Chondrocyte (in vitro differentiated cells): Measurements from ENCODE around the gene ANGPTL4. TPM values are rescaled to one million over a fixed set of nuclear protein-coding genes. Genes with fewer than 3 reads are reported as not detected.
A peak's percentile ranks its signal among the peaks of the same experiment; 100 is the strongest.
"Not testable (repeated sequence)": the region's sequence is repeated elsewhere in the genome, so short reads cannot be mapped to it uniquely, and the experiment has no call there.

Experiments used
- DNase-seq: peaks from one replicate; pipeline ENCODE4 v3.0.0; 2021; ENCODE audit warnings: mixed read lengths, low spot score
- H3K27ac Mint-ChIP-seq: one replicate; pipeline ENCODE4 v1.8.0; 2021; ENCODE audit warnings: mild to moderate bottlenecking, moderate library complexity, mixed read lengths; ENCODE audit not compliant: unreplicated experiment
- H3K27me3 Mint-ChIP-seq: 2 replicates; pipeline ENCODE4 v1.8.0; 2021; ENCODE audit warnings: low read depth, mixed read lengths
- H3K36me3 Mint-ChIP-seq: 2 replicates; pipeline ENCODE4 v1.8.0; 2021; ENCODE audit warnings: low read depth, mixed read lengths
- H3K4me1 Mint-ChIP-seq: 2 replicates; pipeline ENCODE4 v1.8.0; 2021; ENCODE audit warnings: low read depth, mild to moderate bottlenecking, mixed read lengths
- H3K4me3 Mint-ChIP-seq: one replicate; pipeline ENCODE4 v1.8.0; 2021; ENCODE audit warnings: mild to moderate bottlenecking, moderate library complexity, mixed read lengths; ENCODE audit not compliant: unreplicated experiment
- H3K9me3 Mint-ChIP-seq: 2 replicates; pipeline ENCODE4 v1.8.0; 2021; ENCODE audit warnings: low read depth, mixed read lengths
- total RNA-seq: library from RNA; stranded (reverse); gene quantifications from 3 replicates; pipeline ENCODE4 v1.2.1, GENCODE V29; 2021
- TF ChIP-seq, protein P1 (sequence below): fragments of 200-600 bp; sonication (generic); IDR thresholded peaks from 2 replicates; pipeline ENCODE4 v1.5.0; 2021; ENCODE audit warnings: antibody characterized with exemption, mild to moderate bottlenecking, moderate library complexity

The ANGPTL4 gene
- total RNA-seq, 1 donor from 2014 or later = 127 TPM

DNA sequence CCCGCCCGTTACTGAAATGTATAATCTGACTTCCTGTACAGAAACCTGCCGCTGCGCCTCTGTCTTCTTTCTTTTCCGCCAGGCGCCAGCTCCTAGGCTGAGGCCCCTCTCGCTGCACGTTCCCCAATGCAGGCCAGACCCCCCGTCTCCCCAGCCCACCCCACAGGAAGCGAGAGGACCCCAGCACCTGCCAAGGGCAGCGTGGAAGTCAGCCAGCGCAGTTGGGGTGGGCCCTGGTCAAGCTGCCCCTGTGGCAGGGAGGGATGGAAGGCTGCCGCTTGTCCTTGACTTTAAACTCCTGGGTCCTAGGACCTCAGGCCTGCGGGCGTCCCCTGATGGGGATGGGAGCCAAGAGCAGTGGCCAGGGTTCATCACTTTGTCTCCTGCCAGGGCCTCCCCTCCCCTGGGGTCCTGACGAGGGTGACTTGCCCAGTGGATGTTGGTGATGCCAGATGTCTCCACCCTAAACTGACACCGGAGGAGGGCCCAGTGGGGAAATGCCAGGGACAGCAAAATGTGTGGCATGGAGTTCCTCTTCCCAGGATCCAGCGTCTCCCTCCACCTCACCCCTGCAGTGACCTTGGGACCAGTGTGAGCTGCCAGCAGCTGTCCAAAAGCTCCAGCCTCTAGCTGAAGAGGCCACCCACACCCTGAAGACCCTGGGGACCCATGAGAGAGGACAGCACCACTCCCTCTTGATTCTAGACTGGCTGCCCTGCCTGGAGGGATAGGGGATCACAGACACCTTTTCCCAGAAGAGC lies 40.6 kb downstream of the ANGPTL4 start:
- H3K27me3 Mint-ChIP-seq = no peaks in the 10 kb centered on the region
- H3K27ac Mint-ChIP-seq = no peak overlapping the region
- DNase-seq = no peak
- no peaks in the 10 kb centered on the region for H3K9me3 Mint-ChIP-seq
- TF ChIP-seq, protein P1, sequence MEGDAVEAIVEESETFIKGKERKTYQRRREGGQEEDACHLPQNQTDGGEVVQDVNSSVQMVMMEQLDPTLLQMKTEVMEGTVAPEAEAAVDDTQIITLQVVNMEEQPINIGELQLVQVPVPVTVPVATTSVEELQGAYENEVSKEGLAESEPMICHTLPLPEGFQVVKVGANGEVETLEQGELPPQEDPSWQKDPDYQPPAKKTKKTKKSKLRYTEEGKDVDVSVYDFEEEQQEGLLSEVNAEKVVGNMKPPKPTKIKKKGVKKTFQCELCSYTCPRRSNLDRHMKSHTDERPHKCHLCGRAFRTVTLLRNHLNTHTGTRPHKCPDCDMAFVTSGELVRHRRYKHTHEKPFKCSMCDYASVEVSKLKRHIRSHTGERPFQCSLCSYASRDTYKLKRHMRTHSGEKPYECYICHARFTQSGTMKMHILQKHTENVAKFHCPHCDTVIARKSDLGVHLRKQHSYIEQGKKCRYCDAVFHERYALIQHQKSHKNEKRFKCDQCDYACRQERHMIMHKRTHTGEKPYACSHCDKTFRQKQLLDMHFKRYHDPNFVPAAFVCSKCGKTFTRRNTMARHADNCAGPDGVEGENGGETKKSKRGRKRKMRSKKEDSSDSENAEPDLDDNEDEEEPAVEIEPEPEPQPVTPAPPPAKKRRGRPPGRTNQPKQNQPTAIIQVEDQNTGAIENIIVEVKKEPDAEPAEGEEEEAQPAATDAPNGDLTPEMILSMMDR = no peak
- no peak overlapping the region for H3K4me3 Mint-ChIP-seq
- no peaks in the 10 kb centered on the region for H3K4me1 Mint-ChIP-seq
- H3K36me3 Mint-ChIP-seq = peaks cover 15% of the 10 kb centered on the region

DNA sequence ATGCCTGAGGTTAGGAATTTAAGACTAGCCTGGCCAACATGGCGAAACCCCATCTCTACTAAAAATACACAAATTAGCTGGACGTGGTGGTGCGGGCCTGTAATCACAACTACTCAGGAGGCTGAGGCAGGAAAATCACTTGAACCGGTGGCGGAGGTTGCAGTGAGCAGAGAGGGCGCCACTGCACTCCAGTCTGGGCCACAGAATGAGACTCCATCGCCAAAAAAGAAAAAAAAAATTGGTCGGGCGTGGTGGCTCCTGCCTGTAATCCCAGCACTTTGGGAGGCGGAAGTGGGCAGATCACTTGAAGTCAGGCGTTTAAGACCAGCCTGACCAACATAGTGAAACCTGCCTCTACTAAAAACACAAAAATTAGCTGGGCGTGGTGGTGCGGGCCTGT lies 46.8 kb downstream of the ANGPTL4 start:
- not testable (repeated sequence) for H3K27me3 Mint-ChIP-seq, H3K27ac Mint-ChIP-seq, H3K9me3 Mint-ChIP-seq, DNase-seq, H3K4me3 Mint-ChIP-seq, H3K36me3 Mint-ChIP-seq
- peaks cover 10% of the 10 kb centered on the region for H3K4me1 Mint-ChIP-seq

DNA sequence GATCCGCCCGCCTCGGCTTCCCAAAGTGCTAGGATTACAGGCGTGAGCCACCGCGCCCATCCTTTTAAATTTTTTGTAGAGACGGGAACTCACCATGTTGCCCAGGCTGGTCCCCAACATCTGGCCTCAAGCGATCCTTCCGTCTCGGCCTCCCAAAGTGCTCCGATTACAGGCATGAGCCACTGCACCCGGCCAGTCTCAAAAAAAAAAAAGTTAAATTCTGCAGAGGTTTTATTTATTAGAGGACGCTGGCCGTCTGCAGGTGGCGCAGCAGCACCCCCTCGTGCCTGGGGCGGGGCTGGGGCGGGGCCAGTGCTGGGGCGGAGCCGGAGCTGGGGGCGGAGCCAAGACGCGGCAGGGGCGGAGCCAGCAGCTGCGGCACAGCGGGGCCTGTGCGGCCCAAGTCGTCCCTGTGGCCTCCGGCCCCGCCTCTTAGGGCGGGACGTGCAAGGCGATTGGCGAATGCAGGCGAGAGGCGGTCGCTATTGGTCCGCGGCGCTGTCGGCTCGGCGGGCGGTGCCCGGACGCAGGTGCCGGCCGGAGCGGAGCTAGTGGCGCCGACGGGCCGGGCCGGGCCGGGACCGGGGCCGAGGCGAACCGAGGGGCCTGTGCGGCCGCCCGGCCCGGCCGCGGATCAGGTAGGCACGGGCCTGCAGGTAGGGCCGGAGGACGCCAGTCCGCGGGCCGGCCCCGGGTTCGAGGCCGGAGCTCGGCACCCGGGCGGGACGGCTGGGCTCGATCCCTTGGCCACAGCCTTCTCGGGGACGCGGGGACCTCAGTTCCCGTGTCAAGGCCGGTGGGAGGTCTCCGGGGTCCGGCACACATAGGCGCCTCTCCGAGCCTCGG lies 49.1 kb downstream of the ANGPTL4 start, which contains the start of gene MARCHF2:
TSS of gene MARCHF2 (plus strand) at position 523 of the 846 bp plus-strand sequence. CDS start 8,536 bp downstream, outside the sequence.
- H3K27ac Mint-ChIP-seq = peak within 1 kb of the TSS; percentile 17

DNA sequence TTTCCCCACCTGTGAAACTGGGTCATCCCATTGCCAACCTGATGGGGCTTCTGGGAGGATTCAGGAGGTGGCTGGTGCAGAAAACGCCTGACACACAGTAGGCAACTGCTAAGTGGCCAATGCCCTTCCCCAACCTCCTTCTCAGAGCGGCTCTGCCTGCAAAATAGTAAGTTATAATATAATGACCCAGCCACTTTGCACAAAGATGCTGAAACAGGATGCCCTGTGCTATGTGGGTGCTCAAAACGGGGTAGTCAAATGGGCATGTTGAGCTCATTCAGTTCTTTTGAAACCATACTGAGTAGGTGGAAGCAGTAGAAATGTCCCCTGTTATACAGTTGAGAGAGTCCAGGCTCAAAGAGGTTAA lies 49.7 kb downstream of the ANGPTL4 start:
- H3K27me3 Mint-ChIP-seq = no peaks in the 10 kb centered on the region
- H3K4me1 Mint-ChIP-seq = peaks cover 12% of the 10 kb centered on the region
- no peak overlapping the region for H3K27ac Mint-ChIP-seq
- DNase-seq = no peak
- no peaks in the 10 kb centered on the region for H3K36me3 Mint-ChIP-seq
- TF ChIP-seq, protein P1 = no peak
- H3K4me3 Mint-ChIP-seq = peak overlapping the region; percentile 62
- H3K9me3 Mint-ChIP-seq = no peaks in the 10 kb centered on the region

More for the DNA sequence above, 49.1 kb downstream of the ANGPTL4 start, which contains the start of gene MARCHF2:
- Mint-ChIP-seq H3K9me3 (no peaks in the 10 kb centered on the region), H3K4me3 (peak within 1 kb of the TSS; percentile 62), H3K4me1 (peaks cover 12% of the 10 kb centered on the region), H3K27me3 (no peaks in the 10 kb centered on the region), H3K36me3 (no peaks in the 10 kb centered on the region)
- TF ChIP-seq, protein P1 = peak; percentile 85
- peak; percentile 98 for DNase-seq

DNA sequence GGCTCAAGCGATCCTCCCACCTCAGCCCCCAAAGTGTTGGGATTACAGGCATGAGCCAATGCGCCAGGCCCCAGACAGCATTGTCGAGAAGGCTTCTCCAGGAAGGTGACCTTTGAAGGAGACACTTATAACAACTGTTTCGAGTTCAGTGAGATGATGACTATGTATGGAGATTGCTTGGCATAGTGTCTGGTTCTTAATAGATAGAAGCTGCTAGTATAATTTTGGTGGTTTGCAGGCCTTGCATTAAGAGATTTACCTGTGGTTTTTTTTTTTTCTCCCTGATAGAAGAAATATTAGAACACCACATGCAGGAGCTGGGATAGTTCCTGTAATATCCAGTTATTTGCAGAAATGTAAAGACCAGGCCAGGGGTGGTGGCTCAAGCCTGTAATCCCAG lies 52.8 kb downstream of the ANGPTL4 start:
- Mint-ChIP-seq H3K27ac (no peak overlapping the region), H3K36me3 (no peaks in the 10 kb centered on the region), H3K9me3 (no peaks in the 10 kb centered on the region), H3K27me3 (no peaks in the 10 kb centered on the region), H3K4me1 (peaks cover 12% of the 10 kb centered on the region), H3K4me3 (no peak overlapping the region)
- DNase-seq = no peak
- TF ChIP-seq, protein P1 = no peak
